ENCODE measurements around the gene NRP1. TPM values are rescaled to one million over a fixed set of nuclear protein-coding genes. Genes with fewer than 3 reads are reported as not detected.

NRP1 gene
- total RNA-seq, 1 experiment from 2014 or later: 9.1 TPM

DNA sequence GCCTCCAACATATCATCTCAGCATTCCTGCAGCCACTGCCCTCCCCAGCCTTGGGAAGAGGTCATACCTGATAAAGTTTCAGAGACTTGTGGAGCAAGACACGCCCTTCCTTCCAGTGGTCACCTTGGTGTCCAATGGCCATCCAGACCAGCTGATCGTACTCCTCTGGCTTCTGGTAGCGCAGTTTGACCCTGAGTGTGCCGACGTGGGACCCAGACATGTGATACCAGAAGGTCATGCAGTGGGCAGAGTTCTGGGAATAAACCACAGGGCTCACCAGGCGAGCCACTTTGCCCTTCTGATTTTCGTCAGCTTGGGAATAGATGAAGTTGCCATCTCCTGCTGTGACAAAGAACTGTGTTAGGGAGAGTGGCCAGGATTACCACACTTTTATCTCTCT lies 148.3 kb downstream of the NRP1 start:
- no peak for DNase-seq (ENCODE audit: low spot score)

DNA sequence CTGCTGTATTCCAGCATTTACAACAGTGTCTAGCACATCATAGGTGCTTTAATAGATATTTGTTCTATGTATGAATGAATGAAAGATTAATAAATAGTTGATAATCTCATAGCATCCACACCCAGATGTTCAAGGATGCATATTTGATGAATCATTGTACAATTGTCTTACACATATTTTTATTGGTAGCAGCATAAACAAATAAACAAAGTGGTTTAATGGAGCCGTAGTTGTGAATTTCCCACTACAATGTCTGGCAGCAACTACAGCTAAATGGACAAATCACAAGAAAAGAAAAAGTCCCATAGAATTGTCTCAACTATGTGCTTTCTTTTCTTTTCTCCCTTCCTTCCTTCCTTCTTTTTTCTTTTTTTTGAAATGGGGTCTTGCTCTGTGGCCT lies 150.8 kb downstream of the NRP1 start:
- no peak for DNase-seq (ENCODE audit: low spot score)

DNA sequence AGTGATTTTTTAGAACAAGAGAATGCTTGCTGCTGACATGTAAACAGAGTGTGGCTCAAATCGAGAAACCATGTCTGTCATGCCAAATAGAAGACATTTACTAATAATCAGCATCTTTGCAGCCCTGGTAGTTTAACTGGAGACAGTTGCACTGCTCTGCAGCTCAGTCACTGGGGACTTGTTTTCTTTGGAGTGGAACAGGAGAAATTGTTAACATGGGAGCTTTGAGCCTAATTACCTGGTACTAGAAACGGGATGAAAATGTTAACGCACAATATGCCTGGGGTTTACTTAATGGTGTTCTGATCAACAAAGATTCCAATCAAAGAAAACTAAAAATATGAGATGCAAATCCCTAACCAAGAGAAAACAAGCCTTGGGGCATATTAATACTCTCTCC lies 153.5 kb downstream of the NRP1 start:
- no peak for DNase-seq (ENCODE audit: low spot score)

DNA sequence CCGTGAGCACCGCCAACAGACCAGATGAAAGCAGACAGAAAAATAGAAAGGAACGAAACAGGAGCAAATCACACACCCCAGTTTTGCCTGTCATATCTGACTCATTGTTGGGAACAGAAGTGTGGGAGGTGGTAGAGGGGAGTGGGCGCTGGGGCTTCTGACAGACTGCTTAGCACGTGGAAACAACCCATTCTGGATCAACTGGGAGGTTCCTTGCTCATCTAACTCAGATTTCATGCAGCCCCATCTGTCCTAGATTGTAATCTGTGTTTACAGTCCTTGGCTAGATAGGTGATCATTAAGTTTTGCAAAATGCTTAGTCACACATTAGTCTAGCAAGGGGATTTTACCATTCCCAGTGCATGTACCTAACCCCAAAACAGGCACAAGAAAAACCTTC lies 154.1 kb downstream of the NRP1 start:
- DNase-seq (ENCODE audit: low spot score): no peak

DNA sequence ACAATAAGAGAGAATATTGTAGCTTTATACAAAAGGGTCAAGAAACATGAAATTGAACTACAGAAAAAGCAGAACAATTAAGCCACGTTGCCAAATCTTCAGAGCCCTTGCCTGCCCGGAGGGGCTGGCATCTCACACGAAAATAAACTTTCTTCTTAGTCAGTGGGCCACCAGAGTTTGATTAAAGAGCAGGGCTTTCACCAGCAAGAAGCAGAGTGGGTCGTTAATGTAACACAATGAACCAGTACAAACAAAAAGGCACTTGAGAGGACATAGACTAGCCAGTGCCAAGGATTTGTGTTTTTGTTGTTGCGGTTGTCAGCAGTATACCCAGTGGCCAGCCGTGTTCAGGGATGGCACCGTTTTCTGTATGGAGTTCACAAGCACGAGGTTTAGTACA lies 155.4 kb downstream of the NRP1 start:
- no peak for DNase-seq (ENCODE audit: low spot score)

DNA sequence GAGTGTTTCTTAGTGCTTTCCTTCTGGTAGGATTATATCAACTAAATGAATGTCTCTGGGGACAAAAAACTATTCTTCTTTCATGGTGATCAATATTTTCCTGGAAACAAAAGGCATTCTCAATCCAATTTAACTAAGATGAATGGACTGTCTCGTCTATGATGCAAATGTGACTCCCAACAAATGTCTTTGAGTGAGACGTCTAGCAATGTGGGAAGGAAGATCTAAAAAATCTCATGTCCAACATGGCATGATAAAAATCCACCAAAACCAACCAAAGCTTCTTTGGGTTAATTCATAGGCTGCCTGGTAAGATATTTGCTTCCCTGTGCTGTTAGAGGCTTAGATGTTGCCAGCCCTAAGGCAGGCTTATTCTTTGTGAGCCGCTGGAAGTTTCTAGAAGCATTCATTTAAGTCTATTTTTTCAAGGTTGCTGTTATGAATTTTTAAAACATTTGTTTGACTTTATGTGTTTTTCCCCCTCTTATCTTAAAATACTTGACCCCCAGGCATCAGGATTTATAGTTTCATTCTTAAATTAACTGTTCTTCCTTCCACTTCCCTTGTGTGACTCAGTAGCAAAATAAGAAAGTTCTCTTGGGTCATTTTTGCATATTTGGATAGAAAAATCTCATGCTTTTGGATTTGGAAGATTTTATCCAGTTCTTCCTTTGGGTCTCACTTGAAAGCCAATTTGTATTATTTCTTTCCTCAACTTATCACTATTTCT lies 156.3 kb downstream of the NRP1 start:
- no peak for DNase-seq (ENCODE audit: low spot score)

DNA sequence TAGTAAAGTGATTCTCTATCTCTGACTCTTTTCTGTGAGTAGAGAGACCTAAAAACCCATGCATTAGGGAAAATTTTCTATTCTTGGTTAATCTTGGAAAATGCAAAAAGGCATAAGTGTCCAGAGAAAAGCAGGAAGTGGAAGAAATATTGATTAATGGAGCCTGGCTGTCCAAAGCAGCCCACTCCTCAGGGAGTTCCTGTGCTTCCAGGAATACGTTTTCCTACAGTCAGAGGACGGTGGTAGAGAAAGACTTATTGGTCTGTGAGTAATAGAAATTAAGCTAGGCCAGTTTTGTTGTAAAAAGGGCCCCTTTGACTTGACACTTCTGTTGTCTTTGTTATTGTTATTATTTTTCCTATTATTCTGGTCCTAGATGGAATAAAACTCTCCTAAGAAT lies 157.8 kb downstream of the NRP1 start:
- no peak for DNase-seq (ENCODE audit: low spot score)

DNA sequence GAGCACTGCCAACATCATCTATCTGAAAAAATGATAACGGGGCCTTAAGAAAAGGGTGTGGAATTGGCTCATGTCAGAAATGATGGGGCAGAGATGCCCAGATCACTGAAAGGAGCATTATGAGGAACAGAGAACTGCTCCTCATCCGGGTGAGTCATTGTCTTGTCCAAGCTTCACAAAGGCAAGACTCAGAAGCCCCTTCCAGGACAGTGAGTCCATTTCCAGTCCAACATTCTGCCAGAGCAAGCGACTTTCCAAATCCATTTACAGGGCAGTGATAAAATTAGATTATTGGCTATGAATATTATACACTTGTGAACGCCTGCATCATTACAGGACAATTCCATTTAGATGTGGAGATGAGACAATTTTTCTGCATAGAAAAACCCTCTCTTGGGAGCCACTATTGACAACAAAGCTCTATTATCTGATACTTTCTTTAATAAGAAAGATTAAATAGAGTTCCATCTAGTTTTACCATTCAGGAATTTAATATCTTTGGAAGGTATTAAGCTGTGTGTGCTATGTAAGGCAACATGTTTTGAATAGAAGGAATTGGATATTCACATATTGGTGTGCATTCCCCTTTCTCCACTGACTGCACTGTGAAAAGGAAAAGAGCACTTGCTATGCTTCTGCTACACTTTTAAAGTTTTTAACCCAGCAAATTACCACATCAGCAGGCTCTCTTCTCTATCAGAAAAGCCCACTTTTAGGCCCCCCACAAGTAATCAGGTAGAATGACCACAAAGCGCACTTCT lies 159.6 kb downstream of the NRP1 start:
- no peak for DNase-seq (ENCODE audit: low spot score)

DNA sequence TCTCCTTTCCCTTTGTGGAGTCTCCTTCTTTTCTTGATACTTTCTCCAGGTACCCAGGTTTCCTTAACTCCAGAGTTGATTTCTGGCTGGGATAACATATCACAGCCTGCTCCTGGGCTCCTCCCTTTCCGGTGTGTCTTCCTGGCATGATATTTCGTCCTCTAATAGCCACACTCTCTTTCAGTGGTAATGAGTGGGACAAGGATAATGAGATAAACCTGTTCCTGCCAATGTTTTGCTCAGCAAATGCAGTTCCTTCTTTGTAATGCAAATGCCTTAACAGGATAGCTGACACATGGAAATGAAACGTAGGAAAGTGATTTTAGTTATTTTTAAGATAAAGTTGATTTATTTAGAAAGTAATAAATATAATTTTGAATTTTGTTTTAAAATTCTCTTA lies 168.6 kb downstream of the NRP1 start:
- no peak for DNase-seq (ENCODE audit: low spot score)

DNA sequence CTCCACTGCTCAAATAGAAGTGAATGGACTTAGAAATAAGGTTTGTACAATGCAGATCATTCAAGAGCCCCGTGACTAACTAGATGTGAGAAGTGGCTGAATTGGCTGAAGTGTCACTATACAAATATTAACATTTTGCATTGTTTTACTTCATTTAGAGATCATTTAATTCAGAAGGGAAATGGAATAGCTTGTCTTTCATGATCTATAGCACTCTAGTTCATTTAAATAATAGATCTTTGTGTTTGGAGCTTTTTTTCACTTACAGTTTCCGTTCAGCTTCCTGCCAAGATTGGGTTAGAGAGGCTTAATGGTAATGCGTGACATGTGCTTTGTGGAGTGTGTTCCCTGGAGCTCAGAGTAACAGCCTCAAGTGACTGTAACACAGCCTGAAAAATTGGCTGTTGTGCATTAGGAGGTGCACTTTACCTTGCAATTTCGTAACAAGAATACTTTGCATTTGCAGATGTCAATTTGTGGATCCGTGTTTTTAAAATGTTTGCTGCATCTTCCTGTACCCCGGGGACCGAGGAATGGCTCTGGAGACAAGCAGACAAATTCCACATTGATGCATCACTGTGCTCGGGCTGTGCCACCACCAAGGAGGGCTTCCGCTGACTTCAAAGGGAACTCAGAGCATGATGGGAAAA lies 170.3 kb downstream of the NRP1 start:
- DNase-seq (ENCODE audit: low spot score): no peak

DNA sequence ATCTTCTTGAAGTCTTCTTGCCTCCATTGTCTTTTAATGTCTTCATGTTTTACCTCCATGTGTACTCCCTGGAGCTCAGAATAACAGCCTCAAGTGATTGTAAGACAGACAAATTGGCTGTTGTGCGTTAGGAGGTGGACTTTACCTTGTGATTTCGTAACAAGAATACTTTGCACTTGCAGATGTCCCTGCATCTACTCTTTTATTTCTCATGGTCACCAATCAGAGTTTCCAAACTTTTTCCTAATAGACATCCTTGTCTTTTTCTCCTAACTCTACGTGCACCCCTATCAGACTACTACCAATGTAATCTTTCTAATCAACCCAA lies 172.3 kb downstream of the NRP1 start:
- no peak for DNase-seq (ENCODE audit: low spot score)

DNA sequence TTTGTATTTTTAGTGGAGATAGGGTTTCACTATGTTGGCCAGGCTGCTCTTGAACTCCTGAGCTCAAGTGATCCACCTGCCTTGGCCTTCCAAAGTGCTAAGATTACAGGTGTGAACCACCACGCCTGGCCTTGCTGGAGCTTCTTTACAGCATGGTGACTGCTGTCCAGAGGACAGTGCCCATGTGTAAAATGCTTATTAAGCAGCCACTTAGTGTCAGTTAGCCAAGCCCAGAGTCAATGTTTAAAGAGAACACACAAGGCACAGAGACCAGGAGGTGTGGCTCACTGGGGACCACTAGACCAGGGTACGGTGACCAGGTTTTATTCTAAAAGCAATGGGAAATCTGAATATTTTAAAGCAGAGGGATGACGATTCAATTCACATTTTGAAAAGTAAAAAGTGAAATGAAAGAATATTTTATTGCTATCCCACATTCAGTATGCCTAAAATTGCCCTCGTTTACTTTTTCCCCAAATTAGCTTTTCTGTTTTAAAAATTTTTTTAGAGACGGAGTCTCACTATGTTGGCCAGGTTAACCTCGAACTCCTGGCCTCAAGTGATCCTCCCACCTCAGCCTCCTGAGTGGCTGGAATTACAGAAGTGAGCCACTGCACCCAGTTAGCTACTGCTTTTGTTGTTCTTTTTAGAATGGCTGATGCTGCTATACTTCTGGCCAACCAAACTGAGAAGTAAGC lies 172.8 kb downstream of the NRP1 start:
- DNase-seq (ENCODE audit: low spot score): no peak

DNA sequence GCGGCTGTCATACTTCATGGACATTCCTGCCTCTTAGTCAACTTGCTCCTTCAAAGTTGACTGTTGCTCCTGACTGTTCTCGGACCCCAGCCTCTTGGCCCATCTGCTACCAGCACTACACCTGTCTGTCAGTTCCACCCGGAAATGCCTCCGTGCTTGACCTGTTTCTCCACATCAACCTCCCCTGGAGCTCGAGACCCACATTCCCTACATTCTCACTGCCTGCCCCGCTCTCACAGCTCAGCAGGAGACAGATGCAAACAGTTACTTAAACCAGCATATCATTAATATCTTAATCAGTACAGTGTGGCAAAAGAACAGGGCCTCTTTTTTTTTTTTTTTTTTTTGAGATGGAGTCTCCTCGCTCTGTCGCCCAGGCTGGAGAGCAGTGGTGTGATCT lies 174.3 kb downstream of the NRP1 start:
- no peak for DNase-seq (ENCODE audit: low spot score)

DNA sequence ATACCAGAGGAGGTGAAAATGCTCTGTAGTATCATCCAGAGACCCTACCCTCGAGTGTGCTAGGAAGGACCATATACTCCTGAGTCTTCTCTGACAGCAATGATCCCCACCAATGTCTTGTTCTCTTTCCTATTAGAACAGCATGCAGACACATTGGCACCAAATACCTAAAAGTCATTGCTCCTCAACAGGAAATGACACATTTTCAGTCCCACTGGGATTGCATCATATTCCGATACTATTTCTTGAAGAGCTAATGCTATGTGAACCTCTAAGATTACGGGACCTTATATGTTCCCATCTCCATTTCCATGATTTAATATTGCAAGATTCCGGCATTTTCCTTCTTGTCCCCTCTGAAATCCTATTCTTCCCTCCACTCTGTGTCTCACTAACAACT lies 177.4 kb downstream of the NRP1 start:
- no peak for DNase-seq (ENCODE audit: low spot score)

DNA sequence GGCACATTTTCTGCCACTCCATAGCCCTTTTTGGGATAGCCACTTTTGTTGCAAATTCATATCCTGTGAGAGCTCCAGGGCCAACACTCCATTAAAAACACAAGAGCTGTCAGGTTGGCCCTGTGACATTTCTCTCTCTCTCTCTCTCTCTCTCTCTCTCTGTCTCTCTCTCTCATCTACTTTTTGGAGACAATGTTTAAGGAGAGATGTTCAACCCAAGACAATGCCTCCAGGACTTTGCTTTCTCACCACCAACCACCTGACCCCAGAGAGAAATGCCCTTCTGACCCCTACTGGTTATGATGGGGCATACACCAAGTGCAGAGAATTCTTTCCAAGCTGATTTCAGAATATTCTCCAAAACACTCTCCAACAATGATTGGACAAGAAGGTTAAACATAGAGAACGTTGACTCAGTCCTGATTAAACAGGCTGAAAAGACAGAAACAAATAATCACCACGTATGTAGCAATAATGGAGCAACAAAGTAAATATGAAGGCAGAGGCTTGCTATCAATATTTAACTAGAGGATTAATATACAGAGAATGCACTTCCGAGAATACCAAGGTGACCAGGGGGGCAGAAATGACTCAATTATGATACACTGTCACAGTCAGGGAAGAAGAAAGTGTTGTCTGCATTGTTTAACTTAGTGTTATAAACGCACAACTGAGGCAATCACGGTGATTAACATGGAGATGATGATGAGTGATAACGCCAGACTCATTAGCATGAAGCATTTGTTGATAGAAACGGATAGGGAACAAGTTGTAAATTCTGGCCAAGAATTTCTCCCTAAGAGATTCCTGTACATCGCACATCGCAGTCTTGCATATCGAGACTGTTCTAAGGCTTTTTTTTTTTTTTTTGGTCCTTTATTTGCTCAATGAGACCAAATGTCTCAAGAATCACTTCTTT lies 178.5 kb downstream of the NRP1 start:
- DNase-seq (ENCODE audit: low spot score): peak; percentile 87

DNA sequence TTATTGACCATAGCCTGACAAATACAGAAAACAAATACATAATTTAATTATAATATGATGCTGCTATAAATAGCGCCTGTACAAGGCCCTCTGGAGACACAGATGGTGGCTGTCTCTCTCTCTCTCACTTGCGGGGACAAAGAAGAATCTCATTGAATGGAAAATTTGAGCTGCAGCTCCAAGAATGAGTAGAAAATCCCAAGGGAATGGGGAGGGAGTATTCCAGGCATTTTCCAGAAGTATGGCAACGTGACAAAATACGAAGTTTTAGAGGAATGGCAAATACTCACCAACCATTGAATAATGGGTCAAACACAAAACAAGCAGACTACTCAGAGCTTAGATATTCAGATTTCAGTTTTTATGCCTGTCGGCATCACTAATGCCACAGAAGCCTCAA lies 179.9 kb downstream of the NRP1 start:
- no peak for DNase-seq (ENCODE audit: low spot score)

DNA sequence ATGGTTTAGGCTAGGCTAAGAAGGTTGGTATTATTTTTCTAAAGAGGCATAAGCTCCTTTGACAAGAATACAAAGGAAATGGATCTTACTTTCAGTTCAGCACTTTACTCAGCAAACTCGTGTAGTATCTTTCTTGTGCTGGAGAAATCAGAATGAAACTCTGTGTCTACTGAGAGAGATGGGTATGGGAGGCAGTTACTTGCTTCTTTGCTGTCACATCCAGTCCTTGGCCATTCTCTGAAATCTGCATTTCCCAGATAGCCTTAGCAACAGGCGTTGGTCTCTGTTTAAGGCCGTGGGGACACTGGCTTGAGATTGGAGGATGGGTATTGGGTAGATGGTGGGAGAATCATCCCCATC lies 180.5 kb downstream of the NRP1 start:
- no peak for DNase-seq (ENCODE audit: low spot score)

DNA sequence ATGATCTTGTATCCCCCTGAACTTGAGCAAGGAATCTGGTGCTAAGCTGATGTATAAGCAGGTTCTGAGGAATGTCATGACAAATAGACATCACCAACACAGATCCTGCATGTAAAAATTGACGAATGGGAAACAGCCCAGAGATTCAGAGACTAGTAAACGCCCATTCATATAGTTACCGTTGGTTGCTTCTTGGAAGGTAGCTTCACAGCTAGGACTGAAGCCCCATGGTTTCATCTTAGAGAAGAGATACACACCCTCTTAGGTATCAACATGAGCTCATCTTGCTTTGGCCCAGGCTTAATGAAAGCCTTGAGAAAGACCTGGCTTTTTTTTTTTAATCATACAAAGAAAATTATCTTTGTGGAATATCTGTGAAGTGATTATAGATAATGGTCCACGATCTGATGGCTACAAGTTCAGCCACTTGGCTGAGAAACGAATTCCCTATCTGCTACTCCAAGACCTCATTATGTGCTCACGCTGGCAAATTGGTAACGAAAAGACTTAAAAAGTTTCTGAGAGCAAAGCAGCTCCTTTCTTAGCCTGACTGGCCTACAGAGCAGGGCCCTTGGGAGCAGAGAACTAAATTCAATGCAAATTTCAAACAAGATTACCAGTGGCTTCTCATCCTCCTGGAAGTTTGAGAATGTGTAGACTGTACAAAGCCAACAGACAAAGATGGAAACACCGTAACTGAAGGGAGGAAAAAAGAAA lies 181.1 kb downstream of the NRP1 start:
- DNase-seq (ENCODE audit: low spot score): no peak

DNA sequence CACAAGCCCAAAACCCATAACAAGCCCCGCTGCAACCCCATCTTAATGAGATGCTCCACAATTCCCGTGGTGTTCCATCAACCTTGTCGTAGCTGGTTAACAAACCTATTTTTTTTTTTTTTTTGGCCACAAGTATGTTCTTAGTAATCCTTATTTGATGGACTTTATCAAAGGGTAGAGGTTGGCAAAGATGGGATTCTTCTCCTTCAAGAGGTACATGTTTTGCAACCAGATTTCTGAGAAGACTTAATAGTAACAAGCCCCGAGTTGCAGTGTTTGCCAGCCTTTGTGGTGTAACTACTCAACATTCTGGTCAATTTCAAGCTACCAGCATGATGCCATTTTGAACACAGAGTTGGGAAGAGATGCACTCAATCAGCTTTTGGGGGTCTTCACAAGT lies 181.7 kb downstream of the NRP1 start:
- no peak for DNase-seq (ENCODE audit: low spot score)

DNA sequence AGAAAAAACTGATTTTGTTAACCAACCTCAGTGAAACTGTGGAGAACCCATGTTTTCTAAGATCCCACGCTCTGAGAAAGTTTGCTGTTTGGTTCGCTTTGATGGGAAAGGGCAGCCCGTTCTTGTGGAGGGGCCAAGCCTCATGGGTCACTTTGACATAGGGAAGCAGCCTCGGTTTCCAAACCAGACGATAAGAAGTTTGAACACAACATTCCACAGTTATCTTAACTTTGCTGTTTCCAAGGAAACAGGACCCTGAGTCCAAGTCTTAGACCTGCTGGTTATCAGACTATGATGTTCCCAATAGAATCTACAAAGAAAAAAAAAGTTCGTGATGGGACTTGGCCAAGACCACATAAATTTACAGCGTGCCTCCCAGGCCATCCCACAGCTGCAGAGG lies 182.3 kb downstream of the NRP1 start:
- no peak for DNase-seq (ENCODE audit: low spot score)

DNA sequence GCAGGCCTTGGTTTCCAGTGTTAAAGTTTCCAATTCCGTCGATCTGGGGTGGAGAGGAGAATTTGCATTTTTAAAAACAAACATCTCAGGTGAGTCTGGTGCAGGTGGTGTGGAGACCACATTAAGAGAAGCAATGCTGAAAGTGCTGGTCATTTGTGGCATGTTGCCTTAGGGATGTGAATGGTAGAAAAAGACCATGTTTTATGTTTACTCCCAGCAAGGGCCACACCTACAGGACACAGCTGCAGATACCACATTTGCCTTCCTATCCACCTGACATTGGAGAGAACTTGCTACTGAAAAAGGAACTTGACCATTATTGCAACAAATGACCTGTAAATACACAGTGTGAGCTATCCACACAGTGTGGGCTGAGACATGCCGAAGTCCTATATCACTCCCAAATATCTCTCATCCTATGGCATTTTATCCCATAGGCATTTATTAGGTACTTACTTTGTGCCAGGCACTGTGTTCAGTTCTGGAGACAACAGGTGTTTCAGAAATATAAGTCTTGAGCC lies 183.1 kb downstream of the NRP1 start:
- DNase-seq (ENCODE audit: low spot score): no peak
